Tibial nerve (tissue), 4 donors: ENCODE measurements around the gene FGD4.

ENCODE experiments used
- EP300 ChIP-seq, 2 donors: sonication (generic); formaldehyde crosslinking; IDR thresholded peaks; one replicate each; pipeline ENCODE4 v1.6.1; 2017; ENCODE audit warnings: antibody characterized with exemption in 2 of 2, mild to moderate bottlenecking in 1 of 2
- POLR2A ChIP-seq, 2 donors: fragments of 450-650 bp; IDR thresholded peaks; one replicate each; pipeline ENCODE4 v1.6.1; 2017; ENCODE audit warnings: antibody characterized with exemption in 2 of 2, mild to moderate bottlenecking in 2 of 2, moderate library complexity in 2 of 2
- TF ChIP-seq, protein P1 (sequence below), 5 experiments: fragments of 200-600 bp in 3 of 5; fragments of 450-650 bp in 2 of 5; sonication (generic) in 3 of 5; IDR thresholded peaks; one replicate each; pipeline ENCODE4 v1.5.1; 2016 to 2019; ENCODE audit warnings: antibody characterized with exemption in 5 of 5, mild to moderate bottlenecking in 3 of 5, moderate library complexity in 2 of 5

- TF ChIP-seq, protein P1, sequence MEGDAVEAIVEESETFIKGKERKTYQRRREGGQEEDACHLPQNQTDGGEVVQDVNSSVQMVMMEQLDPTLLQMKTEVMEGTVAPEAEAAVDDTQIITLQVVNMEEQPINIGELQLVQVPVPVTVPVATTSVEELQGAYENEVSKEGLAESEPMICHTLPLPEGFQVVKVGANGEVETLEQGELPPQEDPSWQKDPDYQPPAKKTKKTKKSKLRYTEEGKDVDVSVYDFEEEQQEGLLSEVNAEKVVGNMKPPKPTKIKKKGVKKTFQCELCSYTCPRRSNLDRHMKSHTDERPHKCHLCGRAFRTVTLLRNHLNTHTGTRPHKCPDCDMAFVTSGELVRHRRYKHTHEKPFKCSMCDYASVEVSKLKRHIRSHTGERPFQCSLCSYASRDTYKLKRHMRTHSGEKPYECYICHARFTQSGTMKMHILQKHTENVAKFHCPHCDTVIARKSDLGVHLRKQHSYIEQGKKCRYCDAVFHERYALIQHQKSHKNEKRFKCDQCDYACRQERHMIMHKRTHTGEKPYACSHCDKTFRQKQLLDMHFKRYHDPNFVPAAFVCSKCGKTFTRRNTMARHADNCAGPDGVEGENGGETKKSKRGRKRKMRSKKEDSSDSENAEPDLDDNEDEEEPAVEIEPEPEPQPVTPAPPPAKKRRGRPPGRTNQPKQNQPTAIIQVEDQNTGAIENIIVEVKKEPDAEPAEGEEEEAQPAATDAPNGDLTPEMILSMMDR (IDR thresholded peaks at IDR 0.05), result no peak
- TF ChIP-seq POLR2A (IDR thresholded peaks at IDR 0.05) (no peak), EP300 (IDR thresholded peaks at IDR 0.05) (no peak)
Measured at GRCh38 chr12:32595251-32595650, 195.9 kb downstream of the FGD4 start.
